Activated naive CD8-positive, alpha-beta T cell treated with anti-CD3 and anti-CD28 coated beads, Interleukin-2, amount 50 U/mL, for 24 hours (primary cell): Measurements from ENCODE around the gene CEP41.
"Not testable (repeated sequence)": the region's sequence is repeated elsewhere in the genome, so short reads cannot be mapped to it uniquely, and the experiment has no call there.

Source experiments
- ATAC-seq: fragments of 150-1000 bp; cut with Tn5 transposase; one replicate; pipeline ENCODE4 v1.10.0; 2021
- DNase-seq: peaks from one replicate; pipeline ENCODE4 v3.0.0; 2021
- H3K27ac Mint-ChIP-seq: one replicate; pipeline ENCODE4 v1.8.0; 2021; ENCODE audit warnings: mild to moderate bottlenecking, mixed read lengths
- H3K27me3 Mint-ChIP-seq: one replicate; pipeline ENCODE4 v1.8.0; 2021; ENCODE audit warnings: mixed read lengths
- H3K36me3 Mint-ChIP-seq: one replicate; pipeline ENCODE4 v1.8.0; 2021; ENCODE audit warnings: low read depth, mixed read lengths
- H3K4me1 Mint-ChIP-seq: one replicate; pipeline ENCODE4 v1.8.0; 2021; ENCODE audit warnings: mixed read lengths
- H3K4me3 Mint-ChIP-seq: one replicate; pipeline ENCODE4 v1.8.0; 2021; ENCODE audit warnings: mild to moderate bottlenecking, moderate library complexity, mixed read lengths
- H3K9me3 Mint-ChIP-seq: one replicate; pipeline ENCODE4 v1.8.0; 2021; ENCODE audit warnings: mixed read lengths

CEP41 gene

DNA sequence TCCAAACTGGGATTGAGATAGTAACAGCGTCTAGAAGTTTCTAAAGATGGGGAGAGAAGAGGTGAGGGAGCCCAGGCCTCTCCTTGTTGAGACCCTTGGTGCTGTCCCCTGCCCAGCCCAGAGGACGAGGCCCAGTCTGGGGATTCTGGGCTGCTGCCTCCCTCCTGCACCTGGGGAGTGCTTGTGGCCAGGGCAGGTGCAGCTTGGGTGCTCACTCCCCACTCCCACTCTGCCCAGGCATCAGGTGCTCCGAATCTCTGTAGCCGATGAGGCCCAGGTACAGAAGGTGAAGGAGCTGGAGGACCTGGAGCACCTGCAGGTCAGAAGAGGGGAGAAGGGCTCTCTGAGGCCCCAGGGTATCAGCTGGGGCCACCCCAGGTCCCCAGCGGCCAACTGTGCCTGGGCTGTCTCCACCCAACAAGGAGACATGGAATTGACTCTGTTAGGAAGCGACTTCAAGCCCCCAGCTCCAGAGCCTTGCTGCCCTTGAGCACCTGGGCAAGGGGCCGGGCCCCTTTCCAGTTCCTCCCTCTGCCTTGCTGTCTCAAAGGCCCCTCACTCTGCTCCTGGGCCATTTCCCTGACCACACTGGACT, 59.9 kb downstream of the CEP41 start:
- no peak overlapping the region for H3K4me3 Mint-ChIP-seq
- peaks cover 2% of the 10 kb centered on the region for H3K36me3 Mint-ChIP-seq
- peaks cover 7% of the 10 kb centered on the region for H3K9me3 Mint-ChIP-seq
- DNase-seq, result no peak
- no peak for ATAC-seq
- no peak overlapping the region for H3K27ac Mint-ChIP-seq
- H3K27me3 Mint-ChIP-seq, result no peaks in the 10 kb centered on the region
- H3K4me1 Mint-ChIP-seq, result no peaks in the 10 kb centered on the region

DNA sequence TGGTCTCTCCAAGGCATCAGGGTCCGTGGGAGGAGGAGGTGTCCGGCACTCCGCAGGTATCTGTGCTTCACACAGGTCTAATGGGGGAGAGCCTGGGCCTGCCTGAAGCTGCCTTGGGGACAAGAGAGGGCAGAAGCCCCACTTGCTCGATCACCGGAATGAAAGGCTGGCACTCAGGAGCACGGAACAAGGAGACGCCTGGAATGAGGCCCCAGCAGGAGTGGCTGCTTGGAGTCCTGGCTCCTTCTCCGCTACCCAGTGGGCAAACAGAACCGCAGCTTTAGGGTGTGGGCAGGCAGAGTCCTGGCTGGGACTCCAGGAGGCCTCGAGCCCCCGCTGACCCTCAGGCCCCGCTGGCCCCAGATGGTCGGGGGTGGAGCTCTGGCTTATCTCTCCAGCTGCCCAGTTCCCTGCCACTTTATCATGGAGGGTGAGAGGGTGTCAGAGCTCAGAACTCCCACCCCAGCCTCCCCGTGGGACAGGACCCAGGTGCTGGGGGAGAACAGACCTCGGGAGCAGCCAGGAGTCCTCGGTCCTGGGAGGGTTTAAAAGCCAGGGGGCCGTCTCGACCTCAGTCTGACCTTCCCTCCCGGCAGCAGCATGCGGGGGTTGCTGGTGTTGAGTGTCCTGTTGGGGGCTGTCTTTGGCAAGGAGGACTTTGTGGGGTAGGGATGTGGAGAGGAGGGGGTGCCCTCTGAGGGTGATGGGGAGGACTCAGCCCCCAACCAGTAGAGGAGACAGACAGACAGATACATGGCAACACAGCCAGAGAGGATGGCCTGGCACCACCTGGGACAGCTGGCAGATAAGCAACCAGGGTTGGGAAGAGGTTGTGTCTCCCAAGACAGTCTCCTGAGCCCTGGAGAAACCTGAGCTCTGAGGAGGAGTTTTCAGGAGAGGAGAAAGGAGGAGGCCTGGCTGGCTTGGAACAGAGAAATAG, 60.6 kb downstream of the CEP41 start, which contains the start of gene CPA1:
Gene CPA1 (plus strand): TSS at position 574 of the 940 bp plus-strand sequence. CDS start 27 bp downstream, at position 601.
- no peaks in the 10 kb centered on the region for H3K27me3 Mint-ChIP-seq
- H3K4me1 Mint-ChIP-seq, result no peaks in the 10 kb centered on the region
- H3K36me3 Mint-ChIP-seq, result peaks cover 2% of the 10 kb centered on the region
- DNase-seq (no peak), ATAC-seq (no peak)
- H3K4me3 Mint-ChIP-seq, result no peak within 1 kb of the TSS
- H3K9me3 Mint-ChIP-seq, result peaks cover 12% of the 10 kb centered on the region
- H3K27ac Mint-ChIP-seq, result no peak within 1 kb of the TSS

DNA sequence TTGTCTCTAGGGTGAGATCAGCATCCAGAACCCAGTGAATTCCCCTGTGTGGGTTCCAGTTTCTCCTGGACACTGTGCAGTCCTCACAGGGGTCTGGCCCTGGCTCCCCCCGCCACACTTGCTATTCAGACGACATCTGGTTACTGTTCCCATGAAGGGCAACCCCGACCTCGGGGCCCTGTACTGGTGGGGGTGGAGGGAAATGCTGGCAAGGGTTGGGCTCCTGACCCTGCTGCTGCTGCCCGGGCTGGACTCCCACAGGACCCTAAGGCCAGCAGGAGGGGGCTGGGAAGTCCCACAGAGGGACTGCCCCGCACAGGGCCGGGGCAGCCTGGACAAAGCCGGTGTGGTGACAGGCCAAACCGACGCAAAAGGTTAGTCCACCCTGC, 61.3 kb downstream of the CEP41 start:
- Mint-ChIP-seq H3K4me1 (no peaks in the 10 kb centered on the region), H3K27ac (no peak overlapping the region), H3K36me3 (peaks cover 2% of the 10 kb centered on the region), H3K9me3 (peaks cover 12% of the 10 kb centered on the region), H3K4me3 (no peak overlapping the region), H3K27me3 (no peaks in the 10 kb centered on the region)
- DNase-seq, result no peak
- no peak for ATAC-seq

DNA sequence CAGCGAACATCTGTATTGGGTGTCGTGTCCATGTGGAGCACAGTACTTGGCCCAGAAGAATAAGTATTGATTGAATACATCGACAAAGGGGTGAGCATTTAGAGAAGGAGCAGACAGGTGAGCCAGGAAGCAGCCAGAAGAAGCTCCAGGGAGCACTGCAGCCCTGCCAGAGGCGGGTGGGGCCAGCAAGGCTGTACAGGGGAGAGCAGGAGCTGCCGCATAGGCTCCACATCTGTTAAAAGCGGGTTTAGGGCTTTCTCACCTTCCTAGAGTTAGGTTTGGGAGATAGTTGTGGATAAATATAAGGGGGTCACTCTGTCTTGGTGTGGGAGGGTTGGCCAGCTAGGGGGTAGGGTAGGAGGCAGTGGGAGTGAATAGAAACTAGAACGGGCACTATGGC, 61.8 kb downstream of the CEP41 start:
- no peaks in the 10 kb centered on the region for H3K4me1 Mint-ChIP-seq
- H3K36me3 Mint-ChIP-seq, result peaks cover 2% of the 10 kb centered on the region
- DNase-seq, result no peak
- no peak for ATAC-seq
- no peaks in the 10 kb centered on the region for H3K27me3 Mint-ChIP-seq
- H3K9me3 Mint-ChIP-seq, result peaks cover 12% of the 10 kb centered on the region
- no peak overlapping the region for H3K4me3 Mint-ChIP-seq
- H3K27ac Mint-ChIP-seq, result no peak overlapping the region

DNA sequence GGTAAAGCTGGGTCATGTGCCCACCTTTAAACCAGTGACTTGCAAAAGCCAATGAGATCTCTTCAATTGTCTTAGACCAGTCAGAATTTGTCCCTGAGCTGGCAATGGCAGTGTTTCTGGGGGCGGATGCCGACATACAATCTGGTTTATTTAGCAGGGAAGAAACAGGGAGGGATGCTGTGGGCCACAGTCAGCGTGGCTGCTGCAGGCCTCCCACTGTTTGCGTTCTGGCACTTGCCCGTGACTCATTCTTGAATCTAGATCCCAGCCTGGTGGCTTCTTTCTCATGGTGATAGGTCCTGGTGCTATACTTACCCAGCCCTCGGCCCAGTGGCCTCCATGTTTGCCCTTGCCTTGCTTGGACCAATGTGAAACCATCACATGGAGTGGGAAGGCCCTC, 63.6 kb downstream of the CEP41 start:
- Mint-ChIP-seq H3K36me3 (peaks cover 2% of the 10 kb centered on the region), H3K9me3 (peaks cover 12% of the 10 kb centered on the region), H3K4me1 (no peaks in the 10 kb centered on the region), H3K27me3 (no peaks in the 10 kb centered on the region), H3K4me3 (no peak overlapping the region), H3K27ac (no peak overlapping the region)
- no peak for ATAC-seq
- no peak for DNase-seq

DNA sequence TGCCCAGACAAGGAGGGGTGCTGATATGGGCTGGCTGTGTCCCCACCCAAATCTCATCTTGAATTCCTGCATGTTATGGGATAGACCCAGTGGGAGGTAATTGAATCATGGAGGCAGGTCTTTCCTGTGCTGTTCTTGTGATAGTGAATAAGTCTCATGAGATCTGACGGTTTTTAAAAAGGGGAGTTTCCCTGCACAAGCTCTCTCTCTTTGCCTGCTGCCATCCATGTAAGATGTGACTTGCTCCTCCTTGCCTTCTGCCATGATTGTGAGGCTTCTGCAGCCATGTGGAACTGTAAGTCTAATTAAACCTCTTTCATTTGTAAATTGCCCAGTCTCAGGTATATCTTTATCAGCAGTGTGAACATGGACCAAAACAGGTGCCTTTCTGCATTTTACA, 64.4 kb downstream of the CEP41 start:
- not testable (repeated sequence) for H3K4me3 Mint-ChIP-seq, H3K4me1 Mint-ChIP-seq, H3K36me3 Mint-ChIP-seq, H3K27ac Mint-ChIP-seq, H3K27me3 Mint-ChIP-seq, ATAC-seq, DNase-seq
- peaks cover 12% of the 10 kb centered on the region for H3K9me3 Mint-ChIP-seq

DNA sequence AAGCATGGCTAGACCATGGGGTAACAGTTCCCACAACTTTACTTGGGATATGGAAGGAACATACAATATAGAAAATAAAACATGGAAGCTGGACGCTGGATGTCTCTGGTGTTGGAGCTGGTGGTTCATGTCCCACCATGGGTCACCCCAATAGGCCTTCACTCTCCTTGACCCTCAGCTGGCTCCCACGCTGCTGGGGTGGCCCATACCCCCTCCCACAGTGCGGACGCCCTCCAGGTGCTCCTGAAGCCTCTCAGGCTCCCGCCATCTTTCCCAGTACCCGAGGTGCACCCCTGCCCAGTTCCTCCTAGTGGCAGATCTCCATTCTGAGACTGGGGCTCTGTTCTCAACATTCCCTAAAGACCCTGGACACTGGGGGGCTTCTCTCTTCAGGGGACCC, 66.3 kb downstream of the CEP41 start:
- H3K4me3 Mint-ChIP-seq, result no peak overlapping the region
- peaks cover 4% of the 10 kb centered on the region for H3K4me1 Mint-ChIP-seq
- H3K9me3 Mint-ChIP-seq, result peaks cover 12% of the 10 kb centered on the region
- no peaks in the 10 kb centered on the region for H3K27me3 Mint-ChIP-seq
- DNase-seq (no peak), ATAC-seq (no peak)
- peaks cover 2% of the 10 kb centered on the region for H3K36me3 Mint-ChIP-seq
- H3K27ac Mint-ChIP-seq, result no peak overlapping the region

DNA sequence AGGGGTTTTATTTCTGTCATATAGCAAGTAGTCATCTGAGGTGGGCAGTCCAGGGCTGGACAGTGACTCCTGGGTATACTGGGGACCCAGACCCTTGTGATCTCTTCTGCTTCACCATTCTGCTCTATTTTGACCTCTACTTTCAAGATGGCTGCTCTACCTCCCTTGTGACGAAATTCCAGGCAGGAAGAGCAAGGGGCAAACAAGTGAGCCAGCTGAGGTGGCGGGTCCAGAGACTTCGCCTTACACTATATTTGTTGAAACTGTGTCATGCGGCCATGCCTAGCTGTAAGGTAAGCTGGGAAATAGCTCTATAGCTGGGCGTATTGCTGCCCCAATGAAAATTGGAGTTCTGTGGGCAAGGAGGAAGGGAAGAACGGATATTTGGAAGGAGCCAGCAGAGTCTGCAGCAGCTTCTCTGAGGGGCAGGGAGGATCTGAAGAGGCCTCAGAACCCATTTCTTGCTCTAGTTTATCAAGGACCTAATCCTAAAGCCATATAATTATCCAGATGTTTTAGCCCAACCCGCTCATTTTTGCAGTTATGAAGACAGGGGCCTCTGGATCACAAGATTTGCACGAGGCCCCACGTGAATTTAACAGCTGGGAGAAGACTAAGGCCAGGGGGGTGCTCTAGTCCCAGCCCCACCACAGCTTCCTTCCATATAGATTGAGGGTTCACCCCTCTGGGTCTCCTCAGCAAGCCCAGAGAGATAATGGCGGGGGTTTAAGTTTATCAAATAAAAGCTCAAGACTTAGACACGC, 68.2 kb downstream of the CEP41 start:
- H3K4me1 Mint-ChIP-seq, result peaks cover 12% of the 10 kb centered on the region
- H3K4me3 Mint-ChIP-seq, result no peak overlapping the region
- no peaks in the 10 kb centered on the region for H3K27me3 Mint-ChIP-seq
- ATAC-seq, result no peak
- no peak overlapping the region for H3K27ac Mint-ChIP-seq
- peaks cover 2% of the 10 kb centered on the region for H3K36me3 Mint-ChIP-seq
- peaks cover 12% of the 10 kb centered on the region for H3K9me3 Mint-ChIP-seq
- DNase-seq, result no peak

DNA sequence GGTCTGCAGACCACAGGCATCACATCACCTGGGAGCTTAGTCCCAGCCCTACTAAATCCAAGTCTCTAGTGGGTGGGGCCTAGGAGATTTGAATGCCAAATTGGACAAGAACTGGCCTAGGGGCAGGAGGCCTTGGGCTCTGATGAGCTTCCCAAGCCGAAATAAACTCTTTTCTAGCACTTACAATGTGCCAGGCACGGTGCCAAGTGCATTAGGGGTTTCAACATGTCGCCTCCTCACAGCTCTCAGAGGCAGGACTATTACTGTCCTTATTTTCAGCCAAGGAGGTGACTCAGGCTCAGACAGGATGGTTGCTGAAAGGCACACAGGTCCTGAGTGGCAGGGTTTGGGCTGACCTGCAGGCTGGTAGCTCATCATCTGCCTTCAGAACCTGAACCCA, 69.8 kb downstream of the CEP41 start:
- no peak overlapping the region for H3K4me3 Mint-ChIP-seq
- no peak overlapping the region for H3K27ac Mint-ChIP-seq

DNA sequence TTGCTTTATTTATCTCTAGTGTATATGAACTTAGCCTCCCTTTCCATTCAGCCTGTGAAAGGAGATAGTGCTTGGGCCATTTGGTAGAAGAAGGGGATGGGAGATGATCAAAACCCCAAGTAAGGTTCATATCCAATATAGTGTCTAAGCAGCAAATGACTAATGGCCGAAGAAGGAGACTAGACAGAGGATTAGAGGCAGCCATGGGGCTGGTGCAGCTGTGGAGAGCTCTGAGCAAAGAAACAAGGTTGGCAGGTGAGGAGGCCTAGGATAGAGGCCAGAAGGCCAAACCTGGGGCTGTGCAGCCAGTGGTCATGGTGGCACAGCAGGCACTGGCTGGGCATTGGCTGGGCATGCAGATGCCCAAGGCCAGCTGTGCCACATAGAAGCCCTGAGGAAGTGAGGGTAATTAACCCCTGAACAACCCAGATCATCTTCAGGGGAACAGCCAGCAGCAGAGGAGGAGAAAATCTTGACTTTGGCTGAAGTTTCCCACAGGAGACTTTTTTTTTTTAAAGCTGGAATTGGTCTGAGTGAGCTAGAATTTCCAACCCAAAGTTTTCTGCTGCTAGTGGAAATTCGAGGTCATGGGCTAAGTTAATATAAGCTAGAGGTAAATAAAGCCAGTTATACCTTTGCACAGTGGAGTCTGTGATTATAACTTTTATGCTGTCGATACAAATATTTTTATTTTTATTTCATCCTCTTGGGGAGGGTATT, 70.8 kb downstream of the CEP41 start:
- no peak overlapping the region for H3K27ac Mint-ChIP-seq
- H3K36me3 Mint-ChIP-seq, result no peaks in the 10 kb centered on the region
- H3K27me3 Mint-ChIP-seq, result no peaks in the 10 kb centered on the region
- no peaks in the 10 kb centered on the region for H3K9me3 Mint-ChIP-seq
- no peak for DNase-seq
- no peak overlapping the region for H3K4me3 Mint-ChIP-seq
- ATAC-seq, result no peak
- peaks cover 17% of the 10 kb centered on the region for H3K4me1 Mint-ChIP-seq

More for the DNA sequence above, 69.8 kb downstream of the CEP41 start:
- Mint-ChIP-seq H3K36me3 (no peaks in the 10 kb centered on the region), H3K27me3 (no peaks in the 10 kb centered on the region), H3K4me1 (peaks cover 17% of the 10 kb centered on the region), H3K9me3 (peaks cover 5% of the 10 kb centered on the region)
- ATAC-seq (no peak), DNase-seq (no peak)

DNA sequence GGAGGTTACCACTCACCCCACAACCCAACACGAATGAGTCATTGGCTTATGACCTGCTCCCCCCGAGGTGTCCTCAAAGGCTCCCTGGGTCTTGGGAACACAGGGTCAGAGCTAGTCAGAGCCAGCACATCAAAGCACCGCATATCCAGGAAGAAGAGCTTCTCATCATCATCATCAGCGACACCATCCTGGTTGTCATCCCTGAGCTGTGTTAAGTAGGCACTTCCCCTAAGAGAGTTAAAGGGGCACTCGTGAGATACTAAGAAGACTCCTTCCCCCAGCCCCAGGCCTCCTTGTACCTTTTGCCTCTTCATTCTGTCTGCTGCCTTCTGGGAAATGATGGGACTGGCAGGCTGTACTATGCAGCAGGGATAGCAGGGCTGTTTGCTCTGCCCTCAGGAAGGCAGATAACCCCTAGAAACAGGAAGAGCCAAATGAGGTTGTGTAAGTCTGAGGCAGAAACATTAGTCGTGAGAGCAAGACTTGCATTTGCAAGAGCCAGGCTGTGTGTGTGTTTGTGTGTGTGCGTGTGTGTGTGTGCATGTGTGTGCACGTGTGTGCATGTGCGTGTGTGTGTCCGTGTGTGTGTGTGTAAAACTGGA, 71.6 kb downstream of the CEP41 start:
- DNase-seq (no peak), ATAC-seq (no peak)
- H3K27ac Mint-ChIP-seq, result peak overlapping the region; percentile 14
- H3K27me3 Mint-ChIP-seq, result no peaks in the 10 kb centered on the region
- H3K4me3 Mint-ChIP-seq, result no peak overlapping the region
- H3K36me3 Mint-ChIP-seq, result no peaks in the 10 kb centered on the region
- no peaks in the 10 kb centered on the region for H3K9me3 Mint-ChIP-seq
- peaks cover 17% of the 10 kb centered on the region for H3K4me1 Mint-ChIP-seq

DNA sequence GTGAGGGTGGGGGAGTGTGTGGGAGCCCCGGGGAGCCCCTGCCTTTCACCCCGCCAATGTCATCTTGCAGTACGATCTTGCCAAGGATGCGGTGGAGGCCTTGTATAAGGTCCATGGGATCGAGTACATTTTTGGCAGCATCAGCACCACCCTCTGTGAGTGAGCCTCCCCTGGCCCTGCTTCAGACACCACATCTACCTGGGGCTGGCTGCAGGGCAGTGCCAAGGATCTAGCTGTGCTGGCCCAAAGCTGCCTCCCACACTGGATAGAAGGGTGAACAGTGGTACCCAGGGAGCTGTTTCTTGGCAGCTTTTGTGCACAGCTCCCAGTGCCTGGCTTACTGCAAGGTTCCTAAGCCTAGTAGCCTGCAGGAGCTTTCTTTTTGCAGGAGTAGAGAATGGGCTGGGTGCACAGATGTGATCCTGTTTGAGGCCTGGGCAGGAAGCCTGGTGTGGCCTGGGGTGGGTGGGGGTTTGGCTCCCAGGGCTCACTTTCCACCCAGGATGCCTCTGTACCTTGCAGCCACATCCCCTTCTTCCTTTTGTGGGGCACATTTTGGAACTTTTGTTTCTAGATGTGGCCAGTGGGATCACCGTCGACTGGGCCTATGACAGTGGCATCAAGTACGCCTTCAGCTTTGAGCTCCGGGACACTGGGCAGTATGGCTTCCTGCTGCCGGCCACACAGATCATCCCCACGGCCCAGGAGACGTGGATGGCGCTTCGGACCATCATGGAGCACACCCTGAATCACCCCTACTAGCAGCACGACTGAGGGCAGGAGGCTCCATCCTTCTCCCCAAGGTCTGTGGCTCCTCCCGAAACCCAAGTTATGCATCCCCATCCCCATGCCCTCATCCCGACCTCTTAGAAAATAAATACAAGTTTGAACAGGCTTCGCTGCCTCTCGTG, 72.7 kb downstream of the CEP41 start:
- H3K9me3 Mint-ChIP-seq, result no peaks in the 10 kb centered on the region
- peaks cover 22% of the 10 kb centered on the region for H3K4me1 Mint-ChIP-seq
- no peaks in the 10 kb centered on the region for H3K27me3 Mint-ChIP-seq
- no peak for DNase-seq
- H3K36me3 Mint-ChIP-seq, result no peaks in the 10 kb centered on the region
- no peak for ATAC-seq
- H3K4me3 Mint-ChIP-seq, result no peak overlapping the region
- no peak overlapping the region for H3K27ac Mint-ChIP-seq

DNA sequence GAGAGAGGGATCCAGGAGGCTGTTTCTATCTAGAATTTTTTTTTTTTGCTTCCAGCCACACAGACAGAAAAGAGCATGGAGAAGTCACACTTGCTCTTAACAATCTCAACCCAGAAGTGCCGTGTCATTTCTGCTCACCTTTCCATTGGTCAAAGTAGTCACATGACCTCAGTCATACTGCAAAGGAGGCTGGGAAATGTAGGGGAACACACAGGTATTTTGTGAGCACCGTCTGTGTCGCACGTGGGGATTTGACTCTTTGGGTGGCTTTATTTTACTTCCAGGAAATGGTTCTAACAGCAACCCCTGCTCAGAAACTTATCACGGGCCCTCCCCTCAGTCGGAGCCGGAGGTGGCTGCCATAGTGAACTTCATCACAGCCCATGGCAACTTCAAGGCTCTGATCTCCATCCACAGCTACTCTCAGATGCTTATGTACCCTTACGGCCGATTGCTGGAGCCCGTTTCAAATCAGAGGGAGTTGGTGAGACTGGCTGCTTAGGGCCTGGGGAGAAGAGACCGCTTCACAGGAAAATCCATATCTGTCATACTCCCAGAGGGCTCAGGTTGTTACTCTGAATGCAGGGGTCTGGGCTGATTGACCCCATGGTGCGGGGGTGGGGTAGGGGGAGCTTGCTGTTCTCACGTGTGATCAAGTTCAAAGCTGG, 73.6 kb downstream of the CEP41 start:
- Mint-ChIP-seq H3K4me1 (peaks cover 22% of the 10 kb centered on the region), H3K27ac (peak overlapping the region; percentile 23), H3K9me3 (no peaks in the 10 kb centered on the region), H3K27me3 (no peaks in the 10 kb centered on the region), H3K36me3 (no peaks in the 10 kb centered on the region), H3K4me3 (no peak overlapping the region)
- DNase-seq (no peak), ATAC-seq (no peak)
